Measurements from ENCODE around the gene IAH1.

DNA sequence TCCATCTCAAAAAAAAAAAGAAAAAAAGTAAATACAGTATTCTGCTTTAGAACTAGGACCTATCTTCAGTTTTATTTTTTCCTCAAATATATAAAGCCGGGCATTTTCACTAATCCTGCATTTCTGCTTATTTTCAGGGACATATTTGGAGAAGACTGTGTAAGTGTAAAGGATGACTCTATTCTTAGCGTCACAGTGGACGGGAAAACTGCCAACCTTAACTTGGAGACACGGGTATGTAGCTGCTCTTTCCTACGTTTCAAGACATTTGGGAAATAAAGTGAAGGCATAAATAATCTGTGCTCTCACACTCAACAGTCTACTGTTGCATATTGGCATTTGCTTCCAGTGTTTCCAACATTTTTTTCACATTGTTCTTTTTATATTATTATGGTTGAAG is 3.1 kb upstream of the IAH1 start:
- TF ChIP-seq, protein P1, sequence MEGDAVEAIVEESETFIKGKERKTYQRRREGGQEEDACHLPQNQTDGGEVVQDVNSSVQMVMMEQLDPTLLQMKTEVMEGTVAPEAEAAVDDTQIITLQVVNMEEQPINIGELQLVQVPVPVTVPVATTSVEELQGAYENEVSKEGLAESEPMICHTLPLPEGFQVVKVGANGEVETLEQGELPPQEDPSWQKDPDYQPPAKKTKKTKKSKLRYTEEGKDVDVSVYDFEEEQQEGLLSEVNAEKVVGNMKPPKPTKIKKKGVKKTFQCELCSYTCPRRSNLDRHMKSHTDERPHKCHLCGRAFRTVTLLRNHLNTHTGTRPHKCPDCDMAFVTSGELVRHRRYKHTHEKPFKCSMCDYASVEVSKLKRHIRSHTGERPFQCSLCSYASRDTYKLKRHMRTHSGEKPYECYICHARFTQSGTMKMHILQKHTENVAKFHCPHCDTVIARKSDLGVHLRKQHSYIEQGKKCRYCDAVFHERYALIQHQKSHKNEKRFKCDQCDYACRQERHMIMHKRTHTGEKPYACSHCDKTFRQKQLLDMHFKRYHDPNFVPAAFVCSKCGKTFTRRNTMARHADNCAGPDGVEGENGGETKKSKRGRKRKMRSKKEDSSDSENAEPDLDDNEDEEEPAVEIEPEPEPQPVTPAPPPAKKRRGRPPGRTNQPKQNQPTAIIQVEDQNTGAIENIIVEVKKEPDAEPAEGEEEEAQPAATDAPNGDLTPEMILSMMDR (IDR thresholded peaks at IDR 0.05) = no peak
- TF ChIP-seq POLR2A (IDR thresholded peaks at IDR 0.05) = no peak
